PC-9 (cell line): Measurements from ENCODE around the gene BMERB1.

Experiments
- EZH2 ChIP-seq: fragments of 200-600 bp; sonication (generic); IDR thresholded peaks from 2 replicates; pipeline ENCODE4 v1.8.0; 2017; ENCODE audit warnings: antibody characterized with exemption, low read depth
- TF ChIP-seq, protein P1 (sequence below): fragments of 200-600 bp; sonication (generic); conservative IDR thresholded peaks from 2 replicates; pipeline ENCODE4 v1.6.1; 2017; ENCODE audit warnings: mixed run types, antibody characterized with exemption, mild to moderate bottlenecking, moderate library complexity

DNA sequence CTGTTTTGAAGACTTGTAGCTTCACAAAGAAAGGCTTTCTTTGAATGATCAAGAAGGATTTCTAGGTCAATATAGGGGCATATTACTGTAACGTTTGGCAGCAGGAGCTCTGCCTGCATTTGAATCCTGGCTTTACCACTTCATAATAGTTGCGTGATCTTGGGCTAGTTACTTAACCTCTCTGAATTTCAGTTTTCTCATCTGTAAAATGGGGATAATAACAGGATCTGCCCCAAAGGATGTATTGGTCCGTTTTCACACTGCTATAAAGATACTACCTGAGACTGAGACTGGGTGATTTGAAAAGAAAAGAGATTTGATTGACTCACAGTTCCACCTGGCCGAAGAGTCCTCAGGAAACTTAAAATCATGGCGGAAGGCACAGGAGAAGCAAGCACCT is 12.5 kb downstream of the BMERB1 start:
- TF ChIP-seq, protein P1, sequence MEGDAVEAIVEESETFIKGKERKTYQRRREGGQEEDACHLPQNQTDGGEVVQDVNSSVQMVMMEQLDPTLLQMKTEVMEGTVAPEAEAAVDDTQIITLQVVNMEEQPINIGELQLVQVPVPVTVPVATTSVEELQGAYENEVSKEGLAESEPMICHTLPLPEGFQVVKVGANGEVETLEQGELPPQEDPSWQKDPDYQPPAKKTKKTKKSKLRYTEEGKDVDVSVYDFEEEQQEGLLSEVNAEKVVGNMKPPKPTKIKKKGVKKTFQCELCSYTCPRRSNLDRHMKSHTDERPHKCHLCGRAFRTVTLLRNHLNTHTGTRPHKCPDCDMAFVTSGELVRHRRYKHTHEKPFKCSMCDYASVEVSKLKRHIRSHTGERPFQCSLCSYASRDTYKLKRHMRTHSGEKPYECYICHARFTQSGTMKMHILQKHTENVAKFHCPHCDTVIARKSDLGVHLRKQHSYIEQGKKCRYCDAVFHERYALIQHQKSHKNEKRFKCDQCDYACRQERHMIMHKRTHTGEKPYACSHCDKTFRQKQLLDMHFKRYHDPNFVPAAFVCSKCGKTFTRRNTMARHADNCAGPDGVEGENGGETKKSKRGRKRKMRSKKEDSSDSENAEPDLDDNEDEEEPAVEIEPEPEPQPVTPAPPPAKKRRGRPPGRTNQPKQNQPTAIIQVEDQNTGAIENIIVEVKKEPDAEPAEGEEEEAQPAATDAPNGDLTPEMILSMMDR: no peak
- no peak for TF ChIP-seq EZH2
